Thyroid gland (tissue), 4 donors: ENCODE measurements around the gene PRPF8. TPM values are rescaled to one million over a fixed set of nuclear protein-coding genes. Genes with fewer than 3 reads are reported as not detected.
"Not testable (repeated sequence)": the region's sequence is repeated elsewhere in the genome, so short reads cannot be mapped to it uniquely, and the experiment has no call there.

Experiments
- DNase-seq, 2 donors: peaks; one replicate each; pipeline ENCODE4 v3.0.0-alpha.2; 2019
- H3K27ac ChIP-seq, 3 donors: fragments of 200-600 bp; sonication (generic); 1 replicate in 2 of 3; 2 replicates in 1 of 3; pipeline ENCODE4 v1.5.1; 2016 to 2019; ENCODE audit warnings: mild to moderate bottlenecking in 1 of 3, moderate library complexity in 1 of 3
- H3K27me3 ChIP-seq: fragments of 200-600 bp; sonication (generic); one replicate; pipeline ENCODE4 v1.5.1; 2019
- H3K36me3 ChIP-seq, 2 donors: fragments of 200-600 bp; sonication (generic); one replicate each; pipeline ENCODE4 v1.5.1; 2016 to 2019
- H3K4me1 ChIP-seq, 2 donors: fragments of 200-600 bp; sonication (generic); one replicate each; pipeline ENCODE4 v1.5.1; 2017 to 2019
- H3K4me3 ChIP-seq, 3 donors: fragments of 200-600 bp; sonication (generic); replicated peaks in 1 of 3; 1 replicate in 2 of 3; 2 replicates in 1 of 3; pipeline ENCODE4 v1.5.1; 2016; ENCODE audit warnings: mild to moderate bottlenecking in 1 of 3
- H3K9me3 ChIP-seq: fragments of 200-600 bp; sonication (generic); one replicate; pipeline ENCODE4 v1.5.1; 2017
- CTCF ChIP-seq, 6 experiments: fragments of 200-600 bp in 3 of 6; fragments of 450-650 bp in 3 of 6; sonication (generic) in 3 of 6; IDR thresholded peaks; one replicate each; pipeline ENCODE4 v1.5.1; 2016 to 2019; ENCODE audit warnings: antibody characterized with exemption in 6 of 6, mild to moderate bottlenecking in 2 of 6, inconsistent platforms in 1 of 6, moderate library complexity in 1 of 6
- POLR2A ChIP-seq, 2 donors: fragments of 450-650 bp; IDR thresholded peaks; one replicate each; pipeline ENCODE4 v1.6.1; 2017; ENCODE audit warnings: antibody characterized with exemption in 2 of 2, mild to moderate bottlenecking in 2 of 2, moderate library complexity in 1 of 2
- WGBS, 2 donors: methylation state at CpG; one replicate each; pipeline ENCODE4 v1.1.5; 2017; 5-methylcytosine and 5-hydroxymethylcytosine counted together
- intact Hi-C: fragments of 100-400 bp; cut with DNase I; formaldehyde crosslinking; loops from one replicate; pipeline ENCODE4 v1.15.1; 2023
- total RNA-seq, 4 donors: library from RNA; depleted of rRNA; stranded (reverse); fragments of >200 nt; gene quantifications; one replicate each; pipeline ENCODE4 v1.2.3, GENCODE V29; 2016

Gene PRPF8
- total RNA-seq, 4 donors from 2014 or later: 181 to 256 (median 242) TPM

- Histone ChIP-seq H3K9me3 (no peaks in the 10 kb centered on the region), H3K4me1 (peaks cover 8 to 15% of the 10 kb centered on the region in 2 donors), H3K4me3 (no peak overlapping the region), H3K27me3 (no peaks in the 10 kb centered on the region), H3K27ac (no peak overlapping the region), H3K36me3 (peaks cover 15 to 18% of the 10 kb centered on the region in 2 donors)
- no peak for TF ChIP-seq POLR2A (IDR thresholded peaks at IDR 0.05)
- intact Hi-C loops: no loop called here
- no peak for DNase-seq
- 91 to 92% methylated on average over 7 of the region's 7 CpGs for WGBS, 2 donors
Measured at GRCh38 chr17:1686086-1686485, 1.4 kb upstream of the PRPF8 start.

GRCh38 chr17:1683459-1683858 lies 1.2 kb downstream of the PRPF8 start:
- WGBS, 2 donors: 80 to 85% methylated on average over 5 of the region's 5 CpGs
- Histone ChIP-seq H3K27me3 (no peaks in the 10 kb centered on the region), H3K4me1 (peaks cover 8 to 15% of the 10 kb centered on the region in 2 donors), H3K4me3 (peak overlapping the region in 2 of 3 donors; percentile 66 to 74), H3K9me3 (no peaks in the 10 kb centered on the region), H3K36me3 (peaks cover 41 to 44% of the 10 kb centered on the region in 2 donors), H3K27ac (peak overlapping the region in 1 of 3 donors; percentile 95)
- intact Hi-C loops: no loop called here
- TF ChIP-seq CTCF (IDR thresholded peaks at IDR 0.05): no peak
- no peak for TF ChIP-seq POLR2A (IDR thresholded peaks at IDR 0.05)
- no peak for DNase-seq

- TF ChIP-seq POLR2A (IDR thresholded peaks at IDR 0.05) (no peak), CTCF (IDR thresholded peaks at IDR 0.05) (no peak)
- H3K4me3 ChIP-seq: no peak overlapping the region
- peaks cover 98 to 99% of the 10 kb centered on the region in 2 donors for H3K36me3 ChIP-seq
- intact Hi-C loops: no loop called here
- DNase-seq: no peak
- H3K27me3 ChIP-seq: no peaks in the 10 kb centered on the region
- H3K9me3 ChIP-seq: no peaks in the 10 kb centered on the region
- no peak overlapping the region for H3K27ac ChIP-seq
- 94 to 97% methylated on average over 13 of the region's 13 CpGs for WGBS, 2 donors
- H3K4me1 ChIP-seq: no peaks in the 10 kb centered on the region
Measured at GRCh38 chr17:1676401-1676800, 8.3 kb downstream of the PRPF8 start.

GRCh38 chr17:1673041-1673785 lies 11.5 kb downstream of the PRPF8 start:
- no peak for DNase-seq
- peaks cover 0 to 7% of the 10 kb centered on the region in 2 donors for H3K4me1 ChIP-seq
- WGBS, 2 donors: 91 to 93% methylated on average over 22 to 26 of the region's 26 CpGs
- intact Hi-C loops: loop anchor here (5.0 kb wide), 1 partner anchor 39 kb away; the partner anchor contains the start of gene TLCD2
- H3K4me3 ChIP-seq: no peak overlapping the region
- no peaks in the 10 kb centered on the region for H3K27me3 ChIP-seq
- no peaks in the 10 kb centered on the region for H3K9me3 ChIP-seq
- no peak for TF ChIP-seq CTCF (IDR thresholded peaks at IDR 0.05)
- TF ChIP-seq POLR2A (IDR thresholded peaks at IDR 0.05): no peak
- no peak overlapping the region for H3K27ac ChIP-seq
- peaks cover 84 to 85% of the 10 kb centered on the region in 2 donors for H3K36me3 ChIP-seq

GRCh38 chr17:1663934-1664333 lies 20.7 kb downstream of the PRPF8 start:
- H3K4me3 ChIP-seq, DNase-seq, H3K9me3 ChIP-seq, intact Hi-C loops, H3K4me1 ChIP-seq, H3K27me3 ChIP-seq, H3K27ac ChIP-seq: not testable (repeated sequence)
- WGBS, 2 donors: 93 to 95% methylated on average over 5 of the region's 5 CpGs
- H3K36me3 ChIP-seq: peaks cover 51 to 57% of the 10 kb centered on the region in 2 donors

GRCh38 chr17:1661045-1661444 lies 23.6 kb downstream of the PRPF8 start:
- 94 to 95% methylated on average over 9 to 12 of the region's 12 CpGs for WGBS, 2 donors
- TF ChIP-seq CTCF (IDR thresholded peaks at IDR 0.05) (no peak), POLR2A (IDR thresholded peaks at IDR 0.05) (no peak)
- no peak for DNase-seq
- H3K4me3 ChIP-seq: no peak overlapping the region
- H3K36me3 ChIP-seq: peaks cover 80% of the 10 kb centered on the region in 2 donors
- no peaks in the 10 kb centered on the region for H3K4me1 ChIP-seq
- no peaks in the 10 kb centered on the region for H3K27me3 ChIP-seq
- intact Hi-C loops: no loop called here
- no peak overlapping the region for H3K27ac ChIP-seq
- no peaks in the 10 kb centered on the region for H3K9me3 ChIP-seq
